H9 (cell line): ENCODE results near the gene ARHGAP26. TPM values are rescaled to one million over a fixed set of nuclear protein-coding genes. Genes with fewer than 3 reads are reported as not detected.

Experiments used
- DNase-seq: peaks from one replicate; pipeline ENCODE4 v3.0.0-alpha.2; 2017
- H2AFZ ChIP-seq: one replicate; pipeline ENCODE4 v1.6.1; 2013; ENCODE audit warnings: mild to moderate bottlenecking, low read length, control low read depth, moderate library complexity
- H2AK5ac ChIP-seq: 2 replicates; pipeline ENCODE4 v1.6.1; 2013; ENCODE audit warnings: low read length, control low read depth, mixed read lengths; ENCODE audit not compliant: insufficient read length
- H2BK120ac ChIP-seq: one replicate; pipeline ENCODE4 v1.6.1; 2013; ENCODE audit warnings: low read depth, mild to moderate bottlenecking, low read length, control low read depth, inconsistent platforms; ENCODE audit not compliant: poor library complexity, severe bottlenecking
- H2BK12ac ChIP-seq: 2 replicates; pipeline ENCODE4 v1.6.1; 2013; ENCODE audit warnings: low read length, control low read depth, mixed read lengths, low read depth; ENCODE audit not compliant: insufficient read length
- H2BK15ac ChIP-seq: 2 replicates; pipeline ENCODE4 v1.6.1; 2013; ENCODE audit warnings: low read depth, low read length, control low read depth
- H2BK20ac ChIP-seq: one replicate; pipeline ENCODE4 v1.6.1; 2013; ENCODE audit warnings: low read depth, mild to moderate bottlenecking, low read length, control low read depth, inconsistent platforms; ENCODE audit not compliant: poor library complexity, severe bottlenecking
- H2BK5ac ChIP-seq: 2 replicates; pipeline ENCODE4 v1.6.1; 2013; ENCODE audit warnings: low read length, control low read depth, mixed read lengths; ENCODE audit not compliant: insufficient read length
- H3K14ac ChIP-seq: 2 replicates; pipeline ENCODE4 v1.6.1; 2013; ENCODE audit warnings: low read length, control low read depth; ENCODE audit not compliant: insufficient read depth
- H3K18ac ChIP-seq: 2 replicates; pipeline ENCODE4 v1.6.1; 2013; ENCODE audit warnings: low read depth, mild to moderate bottlenecking, mixed read lengths, low read length, control low read depth; ENCODE audit not compliant: insufficient read length
- H3K23ac ChIP-seq: 2 replicates; pipeline ENCODE4 v1.6.1; 2013; ENCODE audit warnings: low read length, control low read depth, mixed read lengths, low read depth; ENCODE audit not compliant: insufficient read length
- H3K23me2 ChIP-seq: 2 replicates; pipeline ENCODE4 v1.6.1; 2013; ENCODE audit warnings: low read depth, mild to moderate bottlenecking, mixed read lengths, low read length, control low read depth; ENCODE audit not compliant: insufficient read length, poor library complexity, severe bottlenecking
- H3K27ac ChIP-seq: 2 replicates; pipeline ENCODE4 v1.5.1; 2013; ENCODE audit warnings: low read length, control low read depth, mixed read lengths, low read depth; ENCODE audit not compliant: insufficient read length
- H3K27me3 ChIP-seq: 2 replicates; pipeline ENCODE4 v1.6.1; 2013; ENCODE audit warnings: low read length, control low read depth, inconsistent platforms; ENCODE audit not compliant: insufficient read depth
- H3K4ac ChIP-seq: 2 replicates; pipeline ENCODE4 v1.6.1; 2013; ENCODE audit warnings: low read depth, mild to moderate bottlenecking, control low read depth, inconsistent platforms, low read length, moderate library complexity
- H3K4me1 ChIP-seq: 2 replicates; pipeline ENCODE4 v1.6.1; 2013; ENCODE audit warnings: low read length, control low read depth, inconsistent platforms; ENCODE audit not compliant: insufficient read depth
- H3K4me2 ChIP-seq: 2 replicates; pipeline ENCODE4 v1.6.1; 2013; ENCODE audit warnings: low read length, control low read depth, mixed read lengths; ENCODE audit not compliant: insufficient read length, insufficient read depth
- H3K56ac ChIP-seq: 2 replicates; pipeline ENCODE4 v1.6.1; 2013; ENCODE audit warnings: low read depth, mild to moderate bottlenecking, mixed read lengths, low read length, control low read depth; ENCODE audit not compliant: insufficient read length
- H3K79me1 ChIP-seq: 2 replicates; pipeline ENCODE4 v1.6.1; 2013; ENCODE audit warnings: low read depth, mild to moderate bottlenecking, moderate library complexity, low read length, control low read depth, inconsistent platforms; ENCODE audit not compliant: insufficient read depth, poor library complexity, severe bottlenecking
- H3K79me2 ChIP-seq: 2 replicates; pipeline ENCODE4 v1.6.1; 2013; ENCODE audit warnings: low read length, control low read depth, inconsistent platforms; ENCODE audit not compliant: insufficient read depth
- H3K9ac ChIP-seq: 2 replicates; pipeline ENCODE4 v1.6.1; 2013; ENCODE audit warnings: low read length, control low read depth, mixed read lengths; ENCODE audit not compliant: insufficient read length; ENCODE audit errors: extremely low read depth
- H3K9me3 ChIP-seq: one replicate; pipeline ENCODE4 v1.6.1; 2013; ENCODE audit warnings: low read depth, low read length, inconsistent platforms; ENCODE audit not compliant: control insufficient read depth
- H3T11ph ChIP-seq: one replicate; pipeline ENCODE4 v1.6.1; 2013; ENCODE audit warnings: mild to moderate bottlenecking, low read length, control low read depth, inconsistent platforms
- H4K20me1 ChIP-seq: one replicate; pipeline ENCODE4 v1.6.1; 2013; ENCODE audit not compliant: control insufficient read depth, insufficient read length, insufficient read depth
- H4K5ac ChIP-seq: 2 replicates; pipeline ENCODE4 v1.6.1; 2013; ENCODE audit warnings: low read depth, mild to moderate bottlenecking, mixed read lengths, low read length, control low read depth; ENCODE audit not compliant: insufficient read length
- H4K8ac ChIP-seq: replicated peaks from 2 replicates; pipeline ENCODE4 v1.6.1; 2013; ENCODE audit warnings: low read length, control low read depth, mixed read lengths, low read depth; ENCODE audit not compliant: insufficient read length
- H4K91ac ChIP-seq: 2 replicates; pipeline ENCODE4 v1.6.1; 2013; ENCODE audit warnings: low read depth, mild to moderate bottlenecking, moderate library complexity, mixed read lengths, low read length, control low read depth; ENCODE audit not compliant: insufficient read length
- H3K27ac Mint-ChIP-seq, 3 experiments: 2 replicates in 2 of 3; 3 replicates in 1 of 3; pipeline ENCODE4 v1.8.0; 2020 to 2021; ENCODE audit warnings: mixed read lengths in 3 of 3, mild to moderate bottlenecking in 1 of 3, moderate library complexity in 1 of 3
- H3K27me3 Mint-ChIP-seq: 2 replicates; pipeline ENCODE4 v1.8.0; 2021; ENCODE audit warnings: low read depth, mild to moderate bottlenecking, moderate library complexity, mixed read lengths
- H3K36me3 Mint-ChIP-seq, 3 experiments: 2 replicates in 2 of 3; 3 replicates in 1 of 3; pipeline ENCODE4 v1.8.0; 2020 to 2021; ENCODE audit warnings: low read depth in 3 of 3, mixed read lengths in 3 of 3; ENCODE audit not compliant: insufficient read depth in 1 of 3
- H3K4me1 Mint-ChIP-seq, 2 experiments: 2 replicates each; pipeline ENCODE4 v1.8.0; 2020; ENCODE audit warnings: mixed read lengths in 2 of 2
- H3K4me3 Mint-ChIP-seq, 2 experiments: 2 replicates in 1 of 2; 3 replicates in 1 of 2; pipeline ENCODE4 v1.8.0; 2020 to 2021; ENCODE audit warnings: mild to moderate bottlenecking in 2 of 2, mixed read lengths in 2 of 2, moderate library complexity in 1 of 2
- H3K9me3 Mint-ChIP-seq, 2 experiments: 2 replicates in 1 of 2; 3 replicates in 1 of 2; pipeline ENCODE4 v1.8.0; 2020; ENCODE audit warnings: mild to moderate bottlenecking in 2 of 2, mixed read lengths in 2 of 2, moderate library complexity in 1 of 2
- CTCF ChIP-seq: fragments of 200-600 bp; sonication (generic); conservative IDR thresholded peaks from 3 replicates; pipeline ENCODE4 v1.8.0; 2021; ENCODE audit warnings: antibody characterized with exemption, mild to moderate bottlenecking
- WGBS: extraction: QIAGEN DNeasy Blood & Tissue Kit; methylation state at CpG from one replicate; pipeline ENCODE4 v1.1.7; 2013; ENCODE audit warnings: missing lambda C conversion rate, low lambda C conversion rate, mixed read lengths; ENCODE audit not compliant: insufficient read length; ENCODE audit errors: extremely low coverage; 5-methylcytosine and 5-hydroxymethylcytosine counted together
- total RNA-seq: library from RNA; stranded (reverse); gene quantifications from 2 replicates; pipeline ENCODE4 v1.2.1, GENCODE V29; 2021

The ARHGAP26 gene
- total RNA-seq, 1 experiment from 2014 or later: 13.8 TPM

- Mint-ChIP-seq H3K27ac (no peak overlapping the region; a peak in 1 of 7 replicates), H3K4me1 (peaks cover 11 to 13% of the 10 kb centered on the region in 2 experiments), H3K36me3 (peaks cover 0 to under 1% (median 0%) of the 10 kb centered on the region in 3 experiments; a peak in 2 of 7 replicates), H3K4me3 (no peak overlapping the region), H3K27me3 (no peaks in the 10 kb centered on the region), H3K9me3 (peaks cover 0 to 1% of the 10 kb centered on the region in 2 experiments; a peak in 1 of 5 replicates)
- Histone ChIP-seq H2AK5ac (no peak overlapping the region), H3K9me3 (no peaks in the 10 kb centered on the region), H3K23ac (no peak overlapping the region), H3K4ac (no peak overlapping the region), H2BK15ac (no peak overlapping the region), H3K4me1 (peaks cover 5% of the 10 kb centered on the region; the same call in 1 of the 2 replicates), H3K27ac (no peak overlapping the region), H3K27me3 (no peaks in the 10 kb centered on the region), H3K79me2 (no peaks in the 10 kb centered on the region), H4K20me1 (no peaks in the 10 kb centered on the region), H3K79me1 (no peaks in the 10 kb centered on the region), H3K18ac (no peak overlapping the region), H3K14ac (no peak overlapping the region), H3T11ph (no peak overlapping the region), H4K8ac (no peak overlapping the region), H2BK20ac (no peak overlapping the region), H2BK120ac (no peak overlapping the region), H4K91ac (no peak overlapping the region), H4K5ac (no peak overlapping the region), H2BK5ac (no peak overlapping the region), H2AFZ (no peak overlapping the region), H3K23me2 (no peaks in the 10 kb centered on the region), H3K4me2 (no peak overlapping the region), H2BK12ac (no peak overlapping the region), H3K9ac (no peak overlapping the region), H3K56ac (no peak overlapping the region)
- WGBS: no CpG with 5 or more reads among the region's 1 CpG
- no peak for TF ChIP-seq CTCF
- no peak for DNase-seq
Measured at GRCh38 chr5:143274952-143275351, 504.8 kb downstream of the ARHGAP26 start.
